Activated T-helper 17 cell treated with anti-CD3 and anti-CD28 coated beads, Interleukin-2, amount 50 U/mL, for 72 hours (primary cell): ENCODE results near the gene APH1B. TPM values are rescaled to one million over a fixed set of nuclear protein-coding genes. Genes with fewer than 3 reads are reported as not detected.

Experiments
- ATAC-seq: fragments of 150-1000 bp; cut with Tn5 transposase; replicated peaks from 2 replicates; pipeline ENCODE4 v1.10.0; 2021; ENCODE audit warnings: mild to moderate bottlenecking, moderate library complexity
- H3K27ac Mint-ChIP-seq: one replicate; pipeline ENCODE4 v1.8.0; 2022; ENCODE audit warnings: mixed read lengths
- H3K27me3 Mint-ChIP-seq: one replicate; pipeline ENCODE4 v1.8.0; 2022; ENCODE audit warnings: mixed read lengths
- H3K36me3 Mint-ChIP-seq: one replicate; pipeline ENCODE4 v1.8.0; 2022; ENCODE audit warnings: low read depth, mild to moderate bottlenecking, mixed read lengths
- H3K4me1 Mint-ChIP-seq: one replicate; pipeline ENCODE4 v1.8.0; 2022; ENCODE audit warnings: mixed read lengths
- H3K4me3 Mint-ChIP-seq: one replicate; pipeline ENCODE4 v1.8.0; 2022; ENCODE audit warnings: mild to moderate bottlenecking, mixed read lengths
- H3K9me3 Mint-ChIP-seq: one replicate; pipeline ENCODE4 v1.8.0; 2022; ENCODE audit warnings: mixed read lengths
- total RNA-seq, 2 donors: library from RNA; stranded (reverse); gene quantifications; one replicate each; pipeline ENCODE4 v1.2.3, GENCODE V29; 2022

The APH1B gene
- total RNA-seq, 2 donors from 2014 or later = 7.8 to 8.7 TPM

DNA sequence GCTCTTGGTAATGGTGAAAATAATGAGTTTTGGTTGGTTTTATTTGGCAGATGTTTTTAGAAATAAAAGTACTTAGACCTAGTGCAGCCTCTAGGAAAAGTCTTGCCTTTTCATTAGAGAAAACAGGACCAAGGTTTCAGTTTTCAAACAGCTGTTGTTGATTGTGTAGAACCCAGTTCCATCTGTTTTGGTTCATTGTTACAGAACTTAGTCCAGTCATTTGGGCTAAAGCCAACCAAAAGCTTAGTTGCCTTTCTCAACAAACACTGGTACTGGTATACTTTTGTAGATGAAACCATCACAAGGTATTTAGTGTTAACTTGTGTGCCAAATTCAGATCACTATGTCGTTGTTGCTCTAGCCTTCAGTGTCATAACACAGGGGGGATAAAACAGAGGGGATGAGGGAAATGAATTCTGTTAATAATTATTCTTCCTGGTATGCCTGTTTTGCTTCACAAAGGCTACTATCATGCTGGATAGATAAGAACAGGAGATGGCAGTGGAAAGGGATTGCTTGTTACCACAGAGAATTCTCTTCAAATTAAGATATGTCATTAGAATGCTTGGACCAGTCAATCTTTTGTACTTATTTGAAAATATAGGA lies 12.6 kb upstream of the APH1B start:
- Mint-ChIP-seq H3K27ac (no peak overlapping the region), H3K27me3 (no peaks in the 10 kb centered on the region), H3K36me3 (peaks cover 98% of the 10 kb centered on the region), H3K9me3 (no peaks in the 10 kb centered on the region), H3K4me1 (peaks cover 10% of the 10 kb centered on the region), H3K4me3 (no peak overlapping the region)
- ATAC-seq = no peak

DNA sequence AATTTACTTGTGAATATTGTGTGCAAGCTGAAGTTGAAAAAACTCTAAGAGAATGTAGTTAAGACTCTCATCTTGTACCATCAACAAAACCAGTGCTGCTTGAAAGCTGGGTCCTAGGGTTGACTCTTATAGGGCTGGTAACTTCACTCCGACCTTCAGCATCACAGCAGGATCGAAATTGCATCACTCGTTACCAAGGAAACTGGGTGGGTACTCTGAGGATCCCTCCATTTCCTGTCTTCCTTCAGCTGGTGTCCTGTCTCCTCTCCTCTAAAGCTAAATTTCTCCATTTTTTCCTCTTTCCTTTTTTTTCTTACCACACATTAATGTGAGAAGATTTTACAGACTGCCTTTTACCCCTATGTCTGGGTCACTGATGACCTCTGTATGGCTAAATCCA lies 3.0 kb upstream of the APH1B start:
- no peak overlapping the region for H3K4me3 Mint-ChIP-seq
- peaks cover 18% of the 10 kb centered on the region for H3K4me1 Mint-ChIP-seq
- H3K27ac Mint-ChIP-seq = peak overlapping the region; percentile 49
- H3K36me3 Mint-ChIP-seq = peaks cover 16% of the 10 kb centered on the region
- ATAC-seq = no peak
- H3K9me3 Mint-ChIP-seq = no peaks in the 10 kb centered on the region
- H3K27me3 Mint-ChIP-seq = no peaks in the 10 kb centered on the region

DNA sequence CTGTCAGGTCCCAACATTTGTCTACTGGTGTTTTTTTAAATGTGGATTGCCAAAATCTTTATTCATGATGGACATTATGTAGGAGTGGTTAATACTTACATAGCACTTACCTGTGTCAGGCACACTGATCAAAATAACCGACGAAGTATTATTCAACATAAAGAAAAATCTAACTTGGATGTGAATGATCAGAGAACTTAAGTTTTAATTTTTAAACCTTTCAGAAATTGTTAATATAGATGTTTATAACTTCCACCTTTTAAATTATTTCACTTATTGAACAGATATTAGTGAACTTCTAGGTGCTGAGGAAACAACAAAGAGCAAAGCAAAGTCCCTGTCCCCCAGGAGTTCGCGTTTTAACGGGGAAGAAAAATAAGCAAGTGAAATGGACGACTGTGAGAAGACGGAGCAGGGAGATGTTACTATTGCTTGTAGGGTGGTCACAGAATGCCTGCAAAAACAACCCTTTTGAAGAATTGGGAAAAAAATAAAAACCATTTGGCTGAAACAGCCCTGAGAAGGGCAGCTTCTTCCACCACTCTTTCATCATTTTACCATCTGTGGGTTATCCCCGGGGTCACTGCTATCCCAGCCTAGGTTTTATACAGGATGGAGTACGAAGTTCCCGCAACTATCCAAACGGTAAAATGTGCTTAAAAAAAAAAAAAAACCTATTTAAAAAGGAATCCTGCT lies 915 bp upstream of the APH1B start:
- no peaks in the 10 kb centered on the region for H3K9me3 Mint-ChIP-seq
- peak overlapping the region; percentile 77 for H3K27ac Mint-ChIP-seq
- H3K4me3 Mint-ChIP-seq = peak overlapping the region; percentile 83
- no peaks in the 10 kb centered on the region for H3K27me3 Mint-ChIP-seq
- peaks cover 13% of the 10 kb centered on the region for H3K4me1 Mint-ChIP-seq
- H3K36me3 Mint-ChIP-seq = peaks cover 5% of the 10 kb centered on the region
- ATAC-seq = no peak

DNA sequence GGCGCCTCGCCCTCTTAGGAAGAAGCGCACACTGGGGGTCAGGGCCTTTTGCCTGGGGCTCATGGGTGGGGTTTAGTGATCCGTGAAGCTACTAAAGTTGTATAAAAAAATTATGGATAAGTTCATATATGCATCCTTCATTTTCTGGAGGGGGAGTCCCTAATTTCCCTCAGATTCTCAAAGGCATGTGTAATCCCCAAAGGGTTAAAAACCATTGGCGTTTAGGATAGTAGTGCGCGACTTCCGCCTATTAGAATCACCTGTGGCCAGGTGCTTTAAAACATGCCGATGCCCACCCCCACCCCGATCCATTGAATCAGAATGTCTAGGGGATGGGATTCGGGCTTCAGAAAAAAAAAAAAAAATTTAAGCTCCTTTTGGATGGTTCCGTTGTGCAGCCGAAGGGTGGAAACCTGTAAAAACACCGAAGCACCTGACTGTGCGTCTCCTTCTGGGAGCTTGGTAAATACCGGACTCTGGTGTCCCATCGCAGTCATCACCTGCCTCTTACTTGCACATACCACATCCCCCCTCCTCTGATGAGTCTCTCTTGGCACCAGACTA lies 570 bp downstream of the APH1B start:
- H3K27me3 Mint-ChIP-seq = no peaks in the 10 kb centered on the region
- H3K4me3 Mint-ChIP-seq = peak overlapping the region; percentile 83
- peaks cover under 1% of the 10 kb centered on the region for H3K36me3 Mint-ChIP-seq
- H3K27ac Mint-ChIP-seq = peak overlapping the region; percentile 30
- ATAC-seq = no peak
- no peaks in the 10 kb centered on the region for H3K9me3 Mint-ChIP-seq
- H3K4me1 Mint-ChIP-seq = peaks cover 9% of the 10 kb centered on the region

DNA sequence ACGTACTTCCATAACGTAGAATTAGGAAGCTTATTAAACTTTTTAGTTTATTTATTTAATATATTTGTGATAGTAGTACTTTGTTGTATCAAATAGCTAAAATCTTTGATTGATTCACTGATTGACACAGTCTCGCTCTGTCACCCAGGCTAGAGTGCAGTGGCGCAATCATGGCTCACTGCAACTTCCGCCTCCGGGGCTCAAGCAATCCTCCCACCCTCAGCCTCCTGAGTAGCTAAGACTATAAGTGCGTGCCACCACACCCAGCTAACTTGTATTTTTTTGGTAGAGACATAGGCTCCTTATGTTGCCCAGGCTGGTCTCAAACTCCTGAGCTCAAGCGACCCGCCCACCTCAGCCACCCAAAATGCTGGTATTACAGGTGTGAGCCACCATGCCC lies 5.7 kb downstream of the APH1B start:
- Mint-ChIP-seq H3K4me1 (no peaks in the 10 kb centered on the region), H3K4me3 (no peak overlapping the region), H3K9me3 (no peaks in the 10 kb centered on the region), H3K36me3 (peaks cover 26% of the 10 kb centered on the region), H3K27me3 (no peaks in the 10 kb centered on the region), H3K27ac (no peak overlapping the region)
- no peak for ATAC-seq

DNA sequence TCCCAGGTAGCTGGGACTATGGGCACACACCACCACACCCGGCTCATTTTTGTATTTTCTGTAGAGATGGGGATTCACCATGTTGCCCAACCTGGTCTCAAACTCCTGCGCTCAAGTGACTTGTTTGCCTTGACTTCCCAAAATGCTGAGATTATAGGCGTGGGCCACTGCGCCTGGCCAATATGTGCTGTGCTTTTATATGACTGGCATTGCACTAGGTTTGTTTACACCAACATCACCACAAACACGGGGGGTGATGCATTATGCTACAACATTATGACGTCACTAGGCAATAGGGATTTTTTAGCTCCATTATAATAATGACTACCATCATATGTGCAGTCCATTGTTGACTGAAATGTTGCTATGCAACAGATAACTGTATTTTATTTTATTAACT lies 6.9 kb downstream of the APH1B start:
- Mint-ChIP-seq H3K27me3 (no peaks in the 10 kb centered on the region), H3K36me3 (peaks cover 26% of the 10 kb centered on the region), H3K9me3 (no peaks in the 10 kb centered on the region), H3K4me3 (no peak overlapping the region), H3K4me1 (peaks cover 5% of the 10 kb centered on the region), H3K27ac (peak overlapping the region; percentile 56)
- ATAC-seq = peak; percentile 52

DNA sequence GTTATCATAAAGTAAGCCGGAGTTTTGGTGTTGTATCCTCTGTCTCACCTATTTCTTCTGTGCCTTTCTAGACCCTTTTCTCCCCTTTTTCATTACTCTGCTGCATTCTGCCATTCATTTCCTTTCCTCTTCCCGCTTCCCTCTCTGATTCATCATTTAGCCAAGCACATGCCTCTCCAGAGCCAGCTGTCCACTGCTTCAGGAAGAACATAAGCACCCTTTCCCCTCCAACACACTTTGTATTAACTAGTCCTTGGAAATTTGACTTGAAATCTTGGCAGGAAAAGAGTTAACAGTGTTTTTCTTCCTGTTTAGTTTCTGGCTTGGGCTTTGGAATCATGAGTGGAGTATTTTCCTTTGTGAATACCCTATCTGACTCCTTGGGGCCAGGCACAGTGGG lies 9.7 kb downstream of the APH1B start:
- Mint-ChIP-seq H3K27me3 (no peaks in the 10 kb centered on the region), H3K36me3 (peaks cover 26% of the 10 kb centered on the region), H3K9me3 (no peaks in the 10 kb centered on the region), H3K4me3 (no peak overlapping the region), H3K27ac (peak overlapping the region; percentile 6), H3K4me1 (peaks cover 5% of the 10 kb centered on the region)
- no peak for ATAC-seq

DNA sequence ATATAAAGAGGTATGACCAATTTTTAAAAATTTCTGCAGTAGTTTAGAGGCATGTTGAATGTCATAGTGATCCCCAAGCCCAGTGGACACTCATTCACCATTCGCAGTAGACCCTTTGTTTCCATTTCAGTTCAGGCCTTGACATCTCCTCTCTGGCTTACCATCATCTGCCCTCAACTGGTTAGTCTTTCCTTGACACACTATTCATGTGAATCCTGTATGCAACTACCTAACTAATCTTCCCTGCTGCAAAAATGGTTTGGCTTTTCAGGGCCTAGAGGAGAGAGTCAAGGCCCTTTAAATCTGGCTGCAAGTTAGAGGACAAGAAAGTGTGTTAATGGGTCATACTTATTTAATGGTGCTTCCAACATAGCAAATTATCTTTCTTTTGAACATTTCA lies 10.9 kb downstream of the APH1B start:
- peak overlapping the region; percentile 60 for H3K27ac Mint-ChIP-seq
- H3K27me3 Mint-ChIP-seq = no peaks in the 10 kb centered on the region
- H3K9me3 Mint-ChIP-seq = no peaks in the 10 kb centered on the region
- H3K36me3 Mint-ChIP-seq = peaks cover 25% of the 10 kb centered on the region
- peaks cover 5% of the 10 kb centered on the region for H3K4me1 Mint-ChIP-seq
- no peak for ATAC-seq
- H3K4me3 Mint-ChIP-seq = peak overlapping the region; percentile 25

DNA sequence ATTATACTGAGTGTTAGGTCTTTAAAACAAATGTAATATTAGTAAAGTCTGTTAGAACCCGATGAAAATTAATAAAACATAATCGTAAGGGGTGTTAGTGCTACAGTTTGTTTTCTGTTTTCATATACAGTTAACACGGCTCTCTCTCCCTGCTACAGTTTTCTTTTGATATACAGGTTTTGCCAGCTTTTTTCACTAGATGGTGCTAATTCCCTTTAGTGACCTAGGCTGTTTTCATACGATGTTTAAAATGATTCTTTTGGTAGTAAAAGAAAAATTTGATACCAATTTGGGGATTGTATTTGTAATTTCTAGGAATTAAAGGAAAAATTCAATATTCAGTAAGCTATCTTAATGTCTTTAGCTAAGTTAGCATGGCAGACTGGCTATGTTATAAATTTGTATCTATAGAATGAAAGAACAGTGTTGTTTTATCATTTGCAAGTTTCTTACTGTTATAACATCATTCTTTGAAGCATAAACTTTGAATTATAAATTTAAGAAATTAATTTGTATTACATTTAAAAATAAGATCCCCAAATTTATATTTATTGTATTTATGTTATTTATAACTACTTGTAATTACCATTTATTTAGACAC lies 11.5 kb downstream of the APH1B start:
- Mint-ChIP-seq H3K36me3 (peaks cover 19% of the 10 kb centered on the region), H3K4me1 (peaks cover 5% of the 10 kb centered on the region), H3K4me3 (peak overlapping the region; percentile 25), H3K27ac (peak overlapping the region; percentile 60), H3K27me3 (no peaks in the 10 kb centered on the region), H3K9me3 (no peaks in the 10 kb centered on the region)
- ATAC-seq = peak; percentile 67

DNA sequence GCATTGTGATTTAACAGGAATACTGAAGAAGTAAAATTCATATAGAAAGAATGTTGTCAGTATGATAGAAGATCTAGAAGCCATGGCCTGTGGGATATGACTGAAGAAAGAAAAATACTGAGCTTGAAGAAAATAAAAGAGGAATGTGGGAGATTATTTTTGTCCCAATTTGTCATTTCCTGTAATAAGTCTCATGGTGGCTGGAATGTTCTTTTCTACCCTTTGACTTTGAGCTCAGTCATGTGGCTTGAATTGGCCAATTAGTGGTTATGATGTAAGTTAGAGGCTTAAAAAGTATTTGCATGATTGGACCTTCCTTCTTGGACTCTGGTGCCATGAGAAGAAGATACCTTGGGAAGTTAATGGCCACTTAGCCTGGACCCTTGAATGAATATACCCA lies 14.1 kb downstream of the APH1B start:
- Mint-ChIP-seq H3K4me3 (no peak overlapping the region), H3K27me3 (no peaks in the 10 kb centered on the region), H3K4me1 (peaks cover 14% of the 10 kb centered on the region), H3K27ac (no peak overlapping the region), H3K36me3 (peaks cover 8% of the 10 kb centered on the region), H3K9me3 (no peaks in the 10 kb centered on the region)
- no peak for ATAC-seq

DNA sequence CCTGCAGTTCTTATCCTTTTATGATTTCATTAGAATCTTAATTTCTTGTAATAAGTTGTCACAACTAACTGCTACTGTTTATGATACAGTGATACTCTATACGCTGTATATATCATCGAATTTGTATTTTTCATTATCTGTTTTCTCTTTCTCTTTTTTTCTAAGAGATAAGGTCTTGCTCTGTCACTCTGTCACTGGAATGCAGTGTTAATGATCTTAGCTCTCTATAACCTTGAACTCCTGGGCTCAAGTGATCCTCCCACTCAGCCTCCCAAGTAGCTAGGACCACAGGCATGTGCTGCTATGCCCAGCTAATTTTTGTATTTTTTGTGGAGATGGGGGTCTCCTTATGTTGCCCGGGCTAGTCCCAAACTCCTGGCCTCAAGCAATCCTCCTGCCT lies 14.8 kb downstream of the APH1B start:
- peaks cover 15% of the 10 kb centered on the region for H3K4me1 Mint-ChIP-seq
- ATAC-seq = no peak
- H3K27me3 Mint-ChIP-seq = no peaks in the 10 kb centered on the region
- peak overlapping the region; percentile 30 for H3K27ac Mint-ChIP-seq
- H3K4me3 Mint-ChIP-seq = no peak overlapping the region
- no peaks in the 10 kb centered on the region for H3K9me3 Mint-ChIP-seq
- peaks cover 1% of the 10 kb centered on the region for H3K36me3 Mint-ChIP-seq

DNA sequence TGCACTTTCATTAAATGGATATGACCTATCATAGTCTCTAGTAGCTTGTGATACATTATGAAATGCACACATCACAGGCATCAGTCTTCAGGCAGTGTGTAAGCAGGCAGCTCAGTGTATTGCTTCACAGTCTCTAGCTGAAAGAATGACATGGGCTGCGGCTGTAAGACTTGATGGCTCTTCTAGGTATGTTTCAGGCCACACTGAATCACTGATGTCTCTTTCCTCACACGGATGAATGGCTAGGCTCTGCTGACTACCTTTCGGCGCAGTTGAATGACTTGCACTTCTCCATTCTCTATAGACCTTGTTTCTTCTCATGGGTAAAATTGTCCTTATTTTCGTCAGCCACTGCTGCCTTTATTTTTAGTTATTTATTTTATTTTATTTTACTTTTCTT lies 15.4 kb downstream of the APH1B start:
- H3K4me3 Mint-ChIP-seq = no peak overlapping the region
- no peaks in the 10 kb centered on the region for H3K27me3 Mint-ChIP-seq
- ATAC-seq = no peak
- peaks cover 15% of the 10 kb centered on the region for H3K4me1 Mint-ChIP-seq
- H3K36me3 Mint-ChIP-seq = no peaks in the 10 kb centered on the region
- H3K9me3 Mint-ChIP-seq = no peaks in the 10 kb centered on the region
- H3K27ac Mint-ChIP-seq = peak overlapping the region; percentile 30

DNA sequence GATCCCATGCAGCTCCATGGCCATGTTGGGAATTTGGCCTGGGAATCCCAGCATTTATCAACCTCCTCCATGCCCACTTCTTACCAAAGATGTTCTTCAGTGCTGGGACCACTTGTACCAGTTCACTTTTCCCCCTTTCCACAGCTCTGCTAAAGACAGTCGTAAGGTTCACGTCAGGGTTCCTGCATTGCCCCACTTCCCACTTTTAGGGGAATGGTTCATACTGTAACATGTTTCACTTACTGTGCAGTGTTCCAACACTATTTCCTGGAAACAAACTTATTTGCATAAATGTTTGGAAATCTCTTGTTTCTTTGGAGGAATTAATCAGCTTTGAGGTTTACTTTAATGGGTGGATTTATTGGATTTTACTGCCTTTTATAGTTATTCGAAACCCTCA lies 17.0 kb downstream of the APH1B start:
- Mint-ChIP-seq H3K9me3 (no peaks in the 10 kb centered on the region), H3K27me3 (no peaks in the 10 kb centered on the region), H3K27ac (no peak overlapping the region), H3K4me1 (peaks cover 10% of the 10 kb centered on the region), H3K36me3 (no peaks in the 10 kb centered on the region), H3K4me3 (no peak overlapping the region)
- no peak for ATAC-seq

DNA sequence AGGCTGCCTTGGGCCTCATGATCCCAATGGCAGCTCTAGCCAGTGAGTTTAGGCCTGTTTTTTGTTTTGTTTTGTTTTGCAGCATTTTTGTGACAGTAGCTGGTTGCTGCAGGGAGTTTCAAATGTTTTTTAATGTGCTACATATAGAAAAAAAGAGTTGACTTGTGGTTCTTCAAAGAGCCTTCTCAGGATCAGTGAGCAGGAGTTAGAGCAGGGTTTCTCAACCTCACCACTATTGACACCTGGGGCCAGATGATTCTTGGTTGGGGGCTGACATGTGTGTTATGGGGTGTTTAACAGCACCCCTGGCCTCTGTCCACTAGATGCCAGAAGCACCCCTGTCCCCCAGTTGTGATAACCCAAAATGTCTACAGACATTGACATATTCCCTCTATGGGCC lies 17.9 kb downstream of the APH1B start:
- H3K27me3 Mint-ChIP-seq = no peaks in the 10 kb centered on the region
- H3K4me3 Mint-ChIP-seq = no peak overlapping the region
- no peak overlapping the region for H3K27ac Mint-ChIP-seq
- H3K9me3 Mint-ChIP-seq = no peaks in the 10 kb centered on the region
- no peak for ATAC-seq
- peaks cover 10% of the 10 kb centered on the region for H3K4me1 Mint-ChIP-seq
- H3K36me3 Mint-ChIP-seq = peaks cover 1% of the 10 kb centered on the region

DNA sequence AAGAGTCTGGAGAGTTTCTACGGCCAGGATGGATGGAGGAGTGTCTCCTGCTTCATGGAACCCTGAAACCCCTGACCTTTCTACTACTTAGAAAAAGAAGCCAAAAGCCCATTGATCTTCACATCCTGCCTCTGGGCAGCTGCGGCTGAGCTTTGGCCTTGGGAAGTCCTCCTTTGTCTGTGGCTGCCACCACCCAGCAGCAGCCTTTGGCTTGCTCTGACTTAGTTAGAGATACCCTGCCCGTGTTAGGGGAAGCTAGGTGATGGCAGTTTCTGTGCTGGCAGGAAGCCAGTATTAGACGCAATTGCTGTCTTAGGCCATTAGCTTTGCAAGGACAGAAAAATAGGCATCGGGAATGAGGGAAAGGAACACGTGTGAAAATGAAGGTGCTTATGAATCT lies 18.8 kb downstream of the APH1B start:
- no peak for ATAC-seq
- Mint-ChIP-seq H3K4me1 (peaks cover 10% of the 10 kb centered on the region), H3K4me3 (no peak overlapping the region), H3K27me3 (no peaks in the 10 kb centered on the region), H3K27ac (peak overlapping the region; percentile 73), H3K36me3 (peaks cover 10% of the 10 kb centered on the region), H3K9me3 (no peaks in the 10 kb centered on the region)
